Activated T-helper 2 cell treated with anti-CD3 and anti-CD28 coated beads, Interferon-gamma antibody, Interleukin-2, Interleukin-4, amounts not matched to agents 10 μg/mL and 5 μg/mL and 100 μg/mL, durations not matched to agents 14 hours and 24 hours and 36 hours (primary cell): ENCODE measurements around the gene ZNF609. TPM values are rescaled to one million over a fixed set of nuclear protein-coding genes. Genes with fewer than 3 reads are reported as not detected.
"Not testable (repeated sequence)": the region's sequence is repeated elsewhere in the genome, so short reads cannot be mapped to it uniquely, and the experiment has no call there.

Source experiments
- DNase-seq: peaks from one replicate; pipeline ENCODE4 v3.0.0; 2021; ENCODE audit warnings: low spot score
- H3K27ac Mint-ChIP-seq: one replicate; pipeline ENCODE4 v1.8.0; 2021; ENCODE audit warnings: mixed read lengths
- H3K27me3 Mint-ChIP-seq: one replicate; pipeline ENCODE4 v1.8.0; 2021; ENCODE audit warnings: low read depth, mixed read lengths
- H3K36me3 Mint-ChIP-seq: one replicate; pipeline ENCODE4 v1.8.0; 2021; ENCODE audit warnings: low read depth, mixed read lengths
- H3K4me1 Mint-ChIP-seq: one replicate; pipeline ENCODE4 v1.8.0; 2021; ENCODE audit warnings: low read depth, mixed read lengths
- H3K4me3 Mint-ChIP-seq: one replicate; pipeline ENCODE4 v1.8.0; 2021; ENCODE audit warnings: low read depth, mild to moderate bottlenecking, moderate library complexity, mixed read lengths
- H3K9me3 Mint-ChIP-seq: one replicate; pipeline ENCODE4 v1.8.0; 2021; ENCODE audit warnings: mixed read lengths
- intact Hi-C: fragments of 100-400 bp; cut with micrococcal nuclease; formaldehyde crosslinking; loops from one replicate; pipeline ENCODE4 v1.15.1; 2023
- total RNA-seq: library from RNA; stranded (reverse); gene quantifications from 2 replicates; pipeline ENCODE4 v1.2.3, GENCODE V29; 2022

ZNF609 gene
- total RNA-seq, 1 donor from 2014 or later: 50.9 TPM

- Mint-ChIP-seq H3K27ac (no peak overlapping the region), H3K4me1 (peaks cover 65% of the 10 kb centered on the region)
- intact Hi-C loops: no loop called here
These were observed 157.8 kb downstream of the ZNF609 start for GRCh38 chr15:64618138-64618537.

GRCh38 chr15:64618540-64618939 is 158.2 kb downstream of the ZNF609 start:
- no peaks in the 10 kb centered on the region for H3K27me3 Mint-ChIP-seq
- peak overlapping the region; percentile 19 for H3K27ac Mint-ChIP-seq
- no peaks in the 10 kb centered on the region for H3K9me3 Mint-ChIP-seq
- H3K4me3 Mint-ChIP-seq: no peak overlapping the region
- peaks cover 69% of the 10 kb centered on the region for H3K4me1 Mint-ChIP-seq
- intact Hi-C loops: no loop called here
- H3K36me3 Mint-ChIP-seq: peaks cover 8% of the 10 kb centered on the region
- no peak for DNase-seq

More at GRCh38 chr15:64618138-64618537, 157.8 kb downstream of the ZNF609 start:
- H3K36me3 Mint-ChIP-seq: peaks cover 5% of the 10 kb centered on the region
- no peaks in the 10 kb centered on the region for H3K9me3 Mint-ChIP-seq
- no peak for DNase-seq
- no peak overlapping the region for H3K4me3 Mint-ChIP-seq
- no peaks in the 10 kb centered on the region for H3K27me3 Mint-ChIP-seq

GRCh38 chr15:64619880-64620839 is 159.8 kb downstream of the ZNF609 start:
- no peaks in the 10 kb centered on the region for H3K9me3 Mint-ChIP-seq
- H3K36me3 Mint-ChIP-seq: peaks cover 20% of the 10 kb centered on the region
- H3K4me3 Mint-ChIP-seq: no peak overlapping the region
- peak overlapping the region; percentile 66 for H3K27ac Mint-ChIP-seq
- H3K27me3 Mint-ChIP-seq: no peaks in the 10 kb centered on the region
- intact Hi-C loops: loop anchor here (5.0 to 10.0 kb wide), 2 partner anchors 33 to 375 kb away; no protein-coding TSS in a partner anchor
- no peak for DNase-seq
- H3K4me1 Mint-ChIP-seq: peaks cover 74% of the 10 kb centered on the region

- intact Hi-C loops: loop anchor here (5.0 to 10.0 kb wide), 2 partner anchors 34 to 376 kb away; no protein-coding TSS in a partner anchor
- no peaks in the 10 kb centered on the region for H3K27me3 Mint-ChIP-seq
- DNase-seq: no peak
- no peak overlapping the region for H3K4me3 Mint-ChIP-seq
- no peaks in the 10 kb centered on the region for H3K9me3 Mint-ChIP-seq
- peaks cover 18% of the 10 kb centered on the region for H3K36me3 Mint-ChIP-seq
- peaks cover 68% of the 10 kb centered on the region for H3K4me1 Mint-ChIP-seq
- H3K27ac Mint-ChIP-seq: peak overlapping the region; percentile 66
These were observed 160.7 kb downstream of the ZNF609 start for GRCh38 chr15:64621056-64621455.

GRCh38 chr15:64622410-64623260 is 162.3 kb downstream of the ZNF609 start:
- Mint-ChIP-seq H3K36me3 (peaks cover 29% of the 10 kb centered on the region), H3K27ac (peak overlapping the region; percentile 92), H3K9me3 (no peaks in the 10 kb centered on the region), H3K4me1 (peaks cover 74% of the 10 kb centered on the region), H3K4me3 (peak overlapping the region; percentile 59), H3K27me3 (no peaks in the 10 kb centered on the region)
- DNase-seq: peak; percentile 60
- intact Hi-C loops: loop anchor here (1.0 to 10.0 kb wide), 4 partner anchors 12 to 378 kb away; no protein-coding TSS in a partner anchor

- Mint-ChIP-seq H3K36me3 (peaks cover 29% of the 10 kb centered on the region), H3K27me3 (no peaks in the 10 kb centered on the region), H3K27ac (peak overlapping the region; percentile 92), H3K4me3 (peak overlapping the region; percentile 59), H3K9me3 (no peaks in the 10 kb centered on the region), H3K4me1 (peaks cover 67% of the 10 kb centered on the region)
- intact Hi-C loops: loop anchor here (1.0 to 10.0 kb wide), 4 partner anchors 11 to 379 kb away; no protein-coding TSS in a partner anchor
- no peak for DNase-seq
These were observed 163.1 kb downstream of the ZNF609 start for GRCh38 chr15:64623347-64623996.

- DNase-seq: no peak
- intact Hi-C loops: loop anchor here (5.0 to 10.0 kb wide), 2 partner anchors 37 to 379 kb away; no protein-coding TSS in a partner anchor
- H3K4me3 Mint-ChIP-seq: peak overlapping the region; percentile 45
- peaks cover 33% of the 10 kb centered on the region for H3K36me3 Mint-ChIP-seq
- peak overlapping the region; percentile 92 for H3K27ac Mint-ChIP-seq
- peaks cover 63% of the 10 kb centered on the region for H3K4me1 Mint-ChIP-seq
- H3K9me3 Mint-ChIP-seq: no peaks in the 10 kb centered on the region
- no peaks in the 10 kb centered on the region for H3K27me3 Mint-ChIP-seq
These were observed 163.9 kb downstream of the ZNF609 start for GRCh38 chr15:64624242-64624641.

GRCh38 chr15:64629063-64629462 is 168.7 kb downstream of the ZNF609 start:
- Mint-ChIP-seq H3K36me3 (peaks cover 38% of the 10 kb centered on the region), H3K4me3 (no peak overlapping the region), H3K9me3 (no peaks in the 10 kb centered on the region), H3K27ac (no peak overlapping the region), H3K27me3 (no peaks in the 10 kb centered on the region), H3K4me1 (peaks cover 40% of the 10 kb centered on the region)
- intact Hi-C loops: loop anchor here (10.0 kb wide), 1 partner anchor 384 kb away; no protein-coding TSS in a partner anchor
- DNase-seq: no peak

GRCh38 chr15:64630396-64631107 is 170.2 kb downstream of the ZNF609 start:
- Mint-ChIP-seq H3K27me3 (no peaks in the 10 kb centered on the region), H3K36me3 (peaks cover 35% of the 10 kb centered on the region), H3K9me3 (no peaks in the 10 kb centered on the region), H3K4me1 (peaks cover 51% of the 10 kb centered on the region), H3K27ac (no peak overlapping the region), H3K4me3 (no peak overlapping the region)
- intact Hi-C loops: no loop called here
- DNase-seq: no peak

GRCh38 chr15:64632639-64633038 is 172.3 kb downstream of the ZNF609 start:
- DNase-seq, H3K4me3 Mint-ChIP-seq, intact Hi-C loops, H3K27me3 Mint-ChIP-seq: not testable (repeated sequence)
- Mint-ChIP-seq H3K4me1 (peaks cover 56% of the 10 kb centered on the region), H3K9me3 (peaks cover 10% of the 10 kb centered on the region), H3K36me3 (peaks cover 41% of the 10 kb centered on the region), H3K27ac (peak overlapping the region; percentile 58)

- H3K27ac Mint-ChIP-seq: peak overlapping the region; percentile 58
- H3K4me1 Mint-ChIP-seq: peaks cover 58% of the 10 kb centered on the region
- H3K4me3 Mint-ChIP-seq: no peak overlapping the region
These were observed 173.0 kb downstream of the ZNF609 start for GRCh38 chr15:64633332-64633731.

More at GRCh38 chr15:64633332-64633731, 173.0 kb downstream of the ZNF609 start:
- intact Hi-C loops: no loop called here
- H3K36me3 Mint-ChIP-seq: peaks cover 48% of the 10 kb centered on the region
- H3K27me3 Mint-ChIP-seq: no peaks in the 10 kb centered on the region
- DNase-seq: no peak
- H3K9me3 Mint-ChIP-seq: peaks cover 12% of the 10 kb centered on the region
